Suppressor macrophage treated with lipopolysaccharide for 4 hours (primary cell): ENCODE results near the gene ZNF776.
A peak's percentile ranks its signal among the peaks of the same experiment; 100 is the strongest.
"Not testable (repeated sequence)": the region's sequence is repeated elsewhere in the genome, so short reads cannot be mapped to it uniquely, and the experiment has no call there.

Source experiments
- DNase-seq: peaks from one replicate; pipeline ENCODE4 v3.0.0-alpha.2; 2020

The ZNF776 gene

GRCh38 chr19:57746580-57747471 lies at the start of gene ZNF776:
ZNF776 (plus strand) TSS chr19:57746815; CDS start chr19:57747059, 244 bp downstream.
- DNase-seq, result peak; percentile 93

- DNase-seq, result no peak
These were observed 45.0 kb upstream of the ZNF776 start for GRCh38 chr19:57701625-57702024.

- no peak for DNase-seq
These were observed 40.3 kb upstream of the ZNF776 start for GRCh38 chr19:57706346-57706745.

GRCh38 chr19:57708641-57709361 lies 37.8 kb upstream of the ZNF776 start, which contains the start of gene ZNF154:
ZNF154 (minus strand) TSS chr19:57709204; CDS start chr19:57708971, 233 bp downstream.
- DNase-seq, result no peak

GRCh38 chr19:57709616-57710015 lies 37.0 kb upstream of the ZNF776 start:
- DNase-seq, result no peak

GRCh38 chr19:57712222-57712621 lies 34.4 kb upstream of the ZNF776 start:
- DNase-seq, result no peak

GRCh38 chr19:57719424-57719823 lies 27.2 kb upstream of the ZNF776 start:
- DNase-seq, result no peak

- DNase-seq, result no peak
These were observed 26.6 kb upstream of the ZNF776 start for GRCh38 chr19:57719901-57720519.

- DNase-seq, result no peak
These were observed 25.7 kb upstream of the ZNF776 start for GRCh38 chr19:57720878-57721277.

- DNase-seq, result peak; percentile 38
These were observed 8.3 kb upstream of the ZNF776 start for GRCh38 chr19:57738320-57738719.

GRCh38 chr19:57738770-57739169 lies 7.8 kb upstream of the ZNF776 start:
- not testable (repeated sequence) for DNase-seq

GRCh38 chr19:57747472-57747807 lies 825 bp downstream of the ZNF776 start:
- DNase-seq, result no peak

- DNase-seq, result no peak
These were observed 1.4 kb downstream of the ZNF776 start for GRCh38 chr19:57748029-57748428.

- DNase-seq, result no peak
These were observed 7.6 kb downstream of the ZNF776 start for GRCh38 chr19:57754091-57754673.

- no peak for DNase-seq
These were observed 8.4 kb downstream of the ZNF776 start for GRCh38 chr19:57755031-57755430.

- no peak for DNase-seq
These were observed 11.3 kb downstream of the ZNF776 start for GRCh38 chr19:57757941-57758340.

GRCh38 chr19:57759096-57759495 lies 12.5 kb downstream of the ZNF776 start:
- no peak for DNase-seq

- DNase-seq, result peak; percentile 95
These were observed 22.9 kb downstream of the ZNF776 start, which contains the start of gene ZNF586 for GRCh38 chr19:57769345-57770131. ZNF586 (plus strand) TSS chr19:57769676; CDS start chr19:57769843, 167 bp downstream.

GRCh38 chr19:57771417-57771816 lies 24.8 kb downstream of the ZNF776 start:
- peak; percentile 47 for DNase-seq

GRCh38 chr19:57773488-57773887 lies 26.9 kb downstream of the ZNF776 start:
- DNase-seq, result peak; percentile 14

- no peak for DNase-seq
These were observed 30.2 kb downstream of the ZNF776 start for GRCh38 chr19:57776764-57777296.

GRCh38 chr19:57778336-57778735 lies 31.7 kb downstream of the ZNF776 start:
- no peak for DNase-seq
